Heart left ventricle (tissue), 16 donors: ENCODE results near the gene P4HB. TPM values are rescaled to one million over a fixed set of nuclear protein-coding genes. Genes with fewer than 3 reads are reported as not detected.
A peak's percentile ranks its signal among the peaks of the same experiment; 100 is the strongest.

Experiments
- ATAC-seq, 4 donors: fragments of 200-7000 bp; cut with Tn5 transposase; one replicate each; pipeline ENCODE4 v1.9.1; 2020 to 2022; ENCODE audit warnings: moderate library complexity in 4 of 4, mild to moderate bottlenecking in 3 of 4, moderate number of reproducible peaks in 1 of 4
- DNase-seq, 5 donors: peaks; one replicate each; pipeline ENCODE4 v3.0.0-alpha.2; 2020
- H3K27ac ChIP-seq, 12 donors: fragments of 200-600 bp; sonication (generic) in 4 of 12; one replicate each; pipeline versions ENCODE4 v1.5.0 to v1.8.0; 2016 to 2022; ENCODE audit warnings: mild to moderate bottlenecking in 2 of 12
- H3K27me3 ChIP-seq, 9 donors: fragments of 200-600 bp; sonication (generic) in 2 of 9; one replicate each; pipeline versions ENCODE4 v1.5.1 to v1.8.0; 2016 to 2022; ENCODE audit warnings: mild to moderate bottlenecking in 3 of 9
- H3K36me3 ChIP-seq, 9 donors: fragments of 200-600 bp; sonication (generic) in 2 of 9; one replicate each; pipeline versions ENCODE4 v1.5.0 to v1.8.0; 2018 to 2022; ENCODE audit warnings: mild to moderate bottlenecking in 2 of 9
- H3K4me1 ChIP-seq, 12 donors: fragments of 200-600 bp; sonication (generic) in 4 of 12; one replicate each; pipeline versions ENCODE4 v1.5.0 to v1.8.0; 2016 to 2022; ENCODE audit warnings: mild to moderate bottlenecking in 3 of 12
- H3K4me3 ChIP-seq, 12 donors: fragments of 200-600 bp; sonication (generic) in 4 of 12; one replicate each; pipeline versions ENCODE4 v1.5.0 to v1.8.0; 2017 to 2022; ENCODE audit warnings: mild to moderate bottlenecking in 9 of 12, moderate library complexity in 4 of 12
- H3K9me3 ChIP-seq, 12 donors: fragments of 200-600 bp; sonication (generic) in 4 of 12; one replicate each; pipeline versions ENCODE4 v1.5.0 to v1.8.0; 2016 to 2022; ENCODE audit warnings: mild to moderate bottlenecking in 1 of 12
- POLR2A ChIP-seq, 2 donors: fragments of 450-650 bp; IDR thresholded peaks; one replicate each; pipeline ENCODE4 v1.6.1; 2017; ENCODE audit warnings: antibody characterized with exemption in 2 of 2, mild to moderate bottlenecking in 2 of 2, moderate library complexity in 2 of 2
- WGBS, 4 donors: extraction: QIAGEN DNeasy Blood & Tissue Kit in 2 of 4; methylation state at CpG; one replicate each; pipeline versions ENCODE4 v1.1.5 to v1.1.7; 2013 to 2018; 5-methylcytosine and 5-hydroxymethylcytosine counted together
- intact Hi-C, 10 donors: fragments of 100-400 bp; cut with DNase I; formaldehyde crosslinking; loops; one replicate each; pipeline versions ENCODE4 v1.11.1 to v1.14.2; 2022
- polyA plus RNA-seq, 2 donors: library from polyadenylated mRNA; stranded (reverse); fragments of 200-250 nt; gene quantifications; one replicate each; pipeline ENCODE4 v1.2.3, GENCODE V29; 2013
- total RNA-seq, 9 donors: library from RNA; depleted of rRNA in 2 of 9; stranded (reverse); fragments of >200 nt in 2 of 9; fragmentation: NEBNext Ultra II Directional in 3 of 9; extraction: Animal tissue kit (Norgen Biotek cat#: 25700) in 3 of 9; gene quantifications; one replicate each; pipeline versions ENCODE4 v1.1.0 to v1.2.4, GENCODE V29; 2016 to 2023
- TF ChIP-seq, protein P1 (sequence below), 12 donors: fragments of 200-600 bp; sonication (generic) in 4 of 12; IDR thresholded peaks; one replicate each; pipeline versions ENCODE4 v1.5.0 to v1.8.0; 2018 to 2022; ENCODE audit warnings: antibody characterized with exemption in 12 of 12, mild to moderate bottlenecking in 5 of 12
- donor health status: ischemic (EF 13 %, LVEDD 7.1; RV severe dilation, severe dysfunction).
- donor health status: healthy with polysubstance abuse.
- donor health status: DM: no; HTN: yes; CAD: no.
- donor health status: DM: no; HTN: no; CAD: no.
- donor health status: ischemic (EF 25% LVEDD 6.9; RV normal size, moderate dysfunction).
- donor health status: ischemic (EF 25% LVEDD 5.7; RV mildly dilated, moderate dysfunction).
- donor health status: healthy.
- donor health status: DM: yes; HTN: yes; CAD: no.
- donor health status: ischemic (EF 35%, LVEDD 5.7; RV mildly dilated, moderate dysfunction).
- donor health status: nonischemic (EF 11% LVEDD 7.7; RV severe dilation, severe dysfunction).
- donor health status: DM: yes; HTN: yes; CAD: no.
- donor health status: PGD.
- donor health status: ischemic (EF 29% LVEDD 5.4; RV normal size, mild dysfunction).
- donor health status: nonischemic (EF 23%, LVEDD 6.1; RV moderate dilation, normal function).

P4HB gene
- total and polyA plus RNA-seq, 11 donors = 246 to 763 (median 374) TPM

DNA sequence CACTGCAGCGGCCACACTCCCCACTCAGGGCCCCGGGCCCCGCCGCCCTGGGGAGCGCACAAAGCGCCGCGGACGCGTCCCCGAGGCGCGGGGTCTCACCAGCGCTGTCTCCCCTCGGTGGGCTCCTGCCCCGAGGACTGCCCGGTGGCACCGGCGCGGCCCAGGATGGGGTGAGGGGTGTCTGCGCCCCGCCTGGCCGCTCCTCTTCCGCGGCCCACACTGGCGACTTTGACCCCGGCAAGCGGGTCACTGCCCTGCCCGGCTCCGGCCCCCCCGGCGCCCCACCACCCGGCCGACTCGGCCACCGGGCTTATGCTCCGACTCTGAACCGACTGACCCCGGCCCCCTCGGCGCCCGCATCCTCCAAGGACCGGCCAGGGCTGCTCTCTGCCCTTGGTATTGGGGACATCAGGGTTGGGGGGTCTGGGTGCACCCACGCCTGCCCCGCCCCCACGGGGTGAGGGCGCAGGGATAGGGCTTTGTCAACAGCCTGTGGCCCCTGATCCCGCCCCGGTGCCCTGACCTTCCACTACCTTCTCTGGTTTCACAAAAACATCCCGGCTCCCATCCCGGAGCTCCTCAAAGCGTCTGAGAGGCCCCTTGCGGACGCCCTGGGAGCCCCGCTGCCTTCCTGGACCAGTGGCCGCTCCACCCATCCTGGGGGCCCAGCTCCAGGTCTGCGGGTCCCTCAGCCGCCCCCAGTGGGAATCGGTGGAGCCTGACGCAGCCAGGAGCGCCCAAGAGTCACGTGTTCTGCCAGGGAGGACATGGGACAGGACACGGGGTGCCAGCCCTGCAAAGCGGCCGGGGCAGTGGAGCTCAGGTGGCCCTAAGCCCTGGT, 55.6 kb downstream of the P4HB start:
- intact Hi-C loops = no loop called here
- no peak overlapping the region for H3K27ac ChIP-seq
- 2 to 9% (median 5%) methylated on average over 26 to 65 of the region's 65 CpGs for WGBS, 4 donors
- ATAC-seq (no peak), DNase-seq (no peak)
- no peaks in the 10 kb centered on the region for H3K9me3 ChIP-seq
- peaks cover 0 to 21% (median 1%) of the 10 kb centered on the region in 12 donors for H3K4me1 ChIP-seq
- no peaks in the 10 kb centered on the region for H3K36me3 ChIP-seq
- TF ChIP-seq, protein P1, sequence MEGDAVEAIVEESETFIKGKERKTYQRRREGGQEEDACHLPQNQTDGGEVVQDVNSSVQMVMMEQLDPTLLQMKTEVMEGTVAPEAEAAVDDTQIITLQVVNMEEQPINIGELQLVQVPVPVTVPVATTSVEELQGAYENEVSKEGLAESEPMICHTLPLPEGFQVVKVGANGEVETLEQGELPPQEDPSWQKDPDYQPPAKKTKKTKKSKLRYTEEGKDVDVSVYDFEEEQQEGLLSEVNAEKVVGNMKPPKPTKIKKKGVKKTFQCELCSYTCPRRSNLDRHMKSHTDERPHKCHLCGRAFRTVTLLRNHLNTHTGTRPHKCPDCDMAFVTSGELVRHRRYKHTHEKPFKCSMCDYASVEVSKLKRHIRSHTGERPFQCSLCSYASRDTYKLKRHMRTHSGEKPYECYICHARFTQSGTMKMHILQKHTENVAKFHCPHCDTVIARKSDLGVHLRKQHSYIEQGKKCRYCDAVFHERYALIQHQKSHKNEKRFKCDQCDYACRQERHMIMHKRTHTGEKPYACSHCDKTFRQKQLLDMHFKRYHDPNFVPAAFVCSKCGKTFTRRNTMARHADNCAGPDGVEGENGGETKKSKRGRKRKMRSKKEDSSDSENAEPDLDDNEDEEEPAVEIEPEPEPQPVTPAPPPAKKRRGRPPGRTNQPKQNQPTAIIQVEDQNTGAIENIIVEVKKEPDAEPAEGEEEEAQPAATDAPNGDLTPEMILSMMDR (IDR thresholded peaks at IDR 0.05) = no peak
- no peak for TF ChIP-seq POLR2A (IDR thresholded peaks at IDR 0.05)
- peak overlapping the region in 2 of 12 donors; percentile 7 to 40 for H3K4me3 ChIP-seq
- H3K27me3 ChIP-seq = peaks cover 22 to 74% (median 54%) of the 10 kb centered on the region in 9 donors

DNA sequence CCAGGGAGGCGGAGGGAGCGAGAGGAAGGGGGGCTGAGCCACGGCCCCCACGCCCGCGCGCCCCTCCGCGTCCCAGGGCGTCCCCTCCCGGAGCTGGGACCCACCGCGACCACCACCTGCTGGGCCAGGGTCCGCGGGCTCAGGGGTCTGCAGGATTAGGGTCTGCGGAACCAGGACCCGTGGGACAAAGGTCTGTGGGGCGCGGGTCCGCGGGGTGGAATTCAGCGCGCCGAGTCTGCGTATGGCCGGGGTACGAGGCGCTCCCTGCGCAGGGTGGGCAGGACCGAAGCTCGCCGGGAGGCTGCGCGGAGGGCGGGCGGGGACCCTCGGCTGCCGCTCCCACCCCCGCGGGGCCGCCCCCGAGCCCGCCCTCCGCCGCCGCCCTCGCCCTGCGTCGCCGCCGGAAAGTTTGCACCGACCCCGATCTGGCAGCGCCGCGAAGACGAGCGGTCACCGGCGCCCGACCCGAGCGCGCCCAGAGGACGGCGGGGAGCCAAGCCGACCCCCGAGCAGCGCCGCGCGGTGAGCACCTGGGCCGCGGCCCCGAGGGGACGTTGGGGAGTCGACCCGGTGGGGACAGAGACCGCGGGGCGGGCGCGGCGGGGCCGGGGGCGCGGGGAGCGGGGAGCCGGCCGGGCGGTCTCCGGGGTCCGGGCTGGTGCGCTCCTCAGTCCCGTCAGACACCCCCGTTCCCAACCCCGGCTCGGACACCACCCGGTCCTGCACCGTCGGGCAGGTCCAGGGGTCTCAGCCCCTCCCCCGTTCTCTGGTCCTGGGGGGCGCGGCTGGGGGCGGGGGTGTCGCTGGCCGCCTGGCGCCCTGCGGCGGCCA, 56.4 kb downstream of the P4HB start, which contains the start of gene GCGR:
TSS of gene GCGR (plus strand) at position 423 of the 831 bp plus-strand sequence. CDS start 4,869 bp downstream, outside the sequence.
- peaks cover 0 to 21% (median 1%) of the 10 kb centered on the region in 12 donors for H3K4me1 ChIP-seq
- H3K36me3 ChIP-seq = no peaks in the 10 kb centered on the region
- ATAC-seq = peak in 1 of 4 donors; percentile 19
- TF ChIP-seq, protein P1 (IDR thresholded peaks at IDR 0.05) = no peak
- TF ChIP-seq POLR2A (IDR thresholded peaks at IDR 0.05) = no peak
- peaks cover 22 to 73% (median 52%) of the 10 kb centered on the region in 9 donors for H3K27me3 ChIP-seq
- no peaks in the 10 kb centered on the region for H3K9me3 ChIP-seq
- H3K4me3 ChIP-seq = peak within 1 kb of the TSS in 4 of 12 donors; percentile 3 to 40 (median 8)
- intact Hi-C loops = no loop called here
- no peak within 1 kb of the TSS for H3K27ac ChIP-seq
- 1 to 2% (median 2%) methylated on average over 48 to 110 of the region's 110 CpGs; no CpG with 5 or more reads in 1 of the 4 donors for WGBS, 4 donors
- no peak for DNase-seq

DNA sequence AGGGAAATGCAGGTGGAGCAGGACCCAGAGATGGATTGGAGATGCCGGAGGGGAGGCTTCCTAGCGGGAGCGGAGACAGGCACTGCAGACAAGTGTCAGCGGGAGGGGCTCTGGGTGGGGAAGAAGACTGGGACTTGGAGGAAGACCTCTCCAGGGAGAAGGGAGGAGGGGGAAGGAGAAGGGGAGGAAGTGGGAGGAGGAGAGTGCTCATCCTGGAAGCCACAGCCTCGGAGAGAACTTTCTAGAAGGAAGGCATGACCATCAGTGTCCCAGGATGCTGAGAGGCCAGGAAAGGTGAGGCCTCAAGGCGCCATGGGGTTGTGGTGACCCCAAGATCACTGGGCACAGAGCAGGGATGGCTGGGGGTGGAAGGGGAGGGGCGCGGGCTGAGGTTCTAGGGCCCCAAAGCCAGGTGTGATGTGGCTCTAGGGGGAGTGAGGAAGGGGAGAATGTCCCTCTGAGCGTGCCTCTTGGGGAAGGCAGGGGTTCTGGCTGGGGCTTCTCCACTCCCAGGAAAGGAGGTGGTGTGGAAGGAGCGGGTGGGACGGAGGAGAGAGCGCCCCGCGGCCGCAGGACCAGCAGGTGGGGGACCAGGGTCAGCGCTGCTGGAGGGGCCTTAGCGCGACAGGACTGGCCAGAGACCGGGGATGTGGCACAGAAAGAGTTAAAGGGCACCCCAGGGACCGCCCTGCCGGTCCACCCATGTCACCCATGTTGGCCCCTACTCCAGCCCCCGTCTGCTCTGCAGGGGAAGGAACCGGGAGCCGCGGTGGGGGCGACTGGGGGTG, 57.3 kb downstream of the P4HB start:
- 23 to 33% (median 29%) methylated on average over 26 of the region's 26 CpGs for WGBS, 4 donors
- Histone ChIP-seq H3K27me3 (peaks cover 22 to 71% (median 52%) of the 10 kb centered on the region in 9 donors), H3K4me3 (no peak overlapping the region), H3K27ac (no peak overlapping the region), H3K36me3 (no peaks in the 10 kb centered on the region), H3K9me3 (no peaks in the 10 kb centered on the region), H3K4me1 (peaks cover 0 to 21% (median 1%) of the 10 kb centered on the region in 12 donors)
- no peak for TF ChIP-seq POLR2A (IDR thresholded peaks at IDR 0.05)
- TF ChIP-seq, protein P1 (IDR thresholded peaks at IDR 0.05) = no peak
- DNase-seq = no peak
- intact Hi-C loops = no loop called here
- ATAC-seq = no peak
